HEK293 (cell line): ENCODE results near the gene PTPRK.

Experiments used
- CTCF ChIA-PET: fragments of 350-600 bp; formaldehyde crosslinking; extraction: SDS; loops from one replicate; lab custom pipeline; 2021; ENCODE audit warnings: antibody characterized with exemption; lab: Yijun Ruan, JAX
- POLR2A ChIA-PET: fragments of 300-600 bp; formaldehyde crosslinking; extraction: SDS; loops from one replicate; lab custom pipeline; 2020; ENCODE audit warnings: antibody characterized with exemption, inconsistent platforms; lab: Yijun Ruan, JAX
- H3K27ac ChIP-seq: fragments of 200-500 bp; sonication (Bioruptor generic); 2 replicates; pipeline ENCODE4 v1.5.1; 2014; ENCODE audit warnings: low read depth, low read length, control low read depth, inconsistent platforms; ENCODE audit errors: extremely low read depth
- H3K36me3 ChIP-seq, 2 experiments: fragments of 200-500 bp in 1 of 2; sonication (Bioruptor generic) in 1 of 2; 1 replicate in 1 of 2; 2 replicates in 1 of 2; pipeline ENCODE4 v1.5.1; 2014 to 2017; ENCODE audit warnings: inconsistent platforms in 2 of 2, low read length in 2 of 2; ENCODE audit not compliant: control insufficient read depth in 2 of 2, insufficient read depth in 1 of 2
- H3K4me1 ChIP-seq: fragments of 200-500 bp; sonication (Bioruptor generic); 2 replicates; pipeline ENCODE4 v1.5.1; 2014; ENCODE audit warnings: mild to moderate bottlenecking, low read length, inconsistent platforms; ENCODE audit not compliant: control insufficient read depth, insufficient read depth
- H3K4me3 ChIP-seq: 2 replicates; pipeline ENCODE4 v1.5.1; 2011; ENCODE audit warnings: low read depth, mild to moderate bottlenecking, control low read depth, low read length, moderate library complexity
- H3K9me3 ChIP-seq: fragments of 200-500 bp; sonication (Bioruptor generic); 2 replicates; pipeline ENCODE4 v1.5.1; 2014; ENCODE audit warnings: low read depth, low read length, inconsistent platforms; ENCODE audit not compliant: control insufficient read depth, insufficient read depth
- GLI4 ChIP-seq: fragments of 450-650 bp; formaldehyde crosslinking; IDR thresholded peaks from 2 replicates; pipeline ENCODE4 v1.5.1; 2016; ENCODE audit warnings: missing biosample characterization, missing genetic modification characterization
- GLIS2 ChIP-seq: fragments of 450-650 bp; formaldehyde crosslinking; IDR thresholded peaks from 2 replicates; pipeline ENCODE4 v1.5.1; 2016; ENCODE audit warnings: missing biosample characterization, missing genetic modification characterization
- IKZF3 ChIP-seq: fragments of 450-650 bp; IDR thresholded peaks from 2 replicates; pipeline ENCODE4 v1.5.0; 2018; ENCODE audit warnings: missing biosample characterization, mild to moderate bottlenecking, missing genetic modification characterization, moderate library complexity
- PRDM1 ChIP-seq: fragments of 450-650 bp; formaldehyde crosslinking; IDR thresholded peaks from 2 replicates; pipeline ENCODE4; 2016; ENCODE audit warnings: missing biosample characterization, missing genetic modification characterization
- RBAK ChIP-seq: fragments of 450-650 bp; formaldehyde crosslinking; IDR thresholded peaks from 2 replicates; pipeline ENCODE4 v1.5.1; 2016; ENCODE audit warnings: missing biosample characterization, missing genetic modification characterization
- REPIN1 ChIP-seq: fragments of 450-650 bp; formaldehyde crosslinking; IDR thresholded peaks from 2 replicates; pipeline ENCODE4 v1.5.1; 2017; ENCODE audit warnings: missing biosample characterization, missing genetic modification characterization, low read depth
- REST ChIP-seq: fragments of 450-650 bp; formaldehyde crosslinking; IDR thresholded peaks from 2 replicates; pipeline ENCODE4 v1.5.1; 2016; ENCODE audit warnings: missing biosample characterization, missing genetic modification characterization
- SP2 ChIP-seq: fragments of 450-650 bp; formaldehyde crosslinking; IDR thresholded peaks from 2 replicates; pipeline ENCODE4 v1.5.1; 2016; ENCODE audit warnings: missing biosample characterization, missing genetic modification characterization
- SP7 ChIP-seq: fragments of 450-650 bp; formaldehyde crosslinking; IDR thresholded peaks from 2 replicates; pipeline ENCODE4 v1.5.1; 2016; ENCODE audit warnings: missing biosample characterization, missing genetic modification characterization
- YY2 ChIP-seq: fragments of 450-650 bp; formaldehyde crosslinking; IDR thresholded peaks from 2 replicates; pipeline ENCODE4 v1.5.1; 2016; ENCODE audit warnings: missing biosample characterization, missing genetic modification characterization
- ZNF16 ChIP-seq: fragments of 450-650 bp; formaldehyde crosslinking; IDR thresholded peaks from 2 replicates; pipeline ENCODE4 v1.5.1; 2016; ENCODE audit warnings: low read depth, missing biosample characterization, missing genetic modification characterization
- ZNF2 ChIP-seq: fragments of 450-650 bp; formaldehyde crosslinking; IDR thresholded peaks from 2 replicates; pipeline ENCODE4 v1.5.1; 2016; ENCODE audit warnings: missing biosample characterization, missing genetic modification characterization
- ZNF223 ChIP-seq: fragments of 450-650 bp; formaldehyde crosslinking; IDR thresholded peaks from 2 replicates; pipeline ENCODE4 v1.5.1; 2016; ENCODE audit warnings: missing biosample characterization, missing genetic modification characterization
- ZNF324 ChIP-seq: fragments of 450-650 bp; formaldehyde crosslinking; IDR thresholded peaks from 2 replicates; pipeline ENCODE4 v1.5.1; 2016; ENCODE audit warnings: missing biosample characterization, missing genetic modification characterization
- ZNF350 ChIP-seq: fragments of 450-650 bp; formaldehyde crosslinking; IDR thresholded peaks from 2 replicates; pipeline ENCODE4 v1.5.0; 2017; ENCODE audit warnings: missing biosample characterization, mild to moderate bottlenecking, missing genetic modification characterization
- ZNF416 ChIP-seq: fragments of 450-650 bp; formaldehyde crosslinking; IDR thresholded peaks from 2 replicates; pipeline ENCODE4 v1.5.1; 2016; ENCODE audit warnings: missing biosample characterization, missing genetic modification characterization
- ZNF423 ChIP-seq: fragments of 450-650 bp; formaldehyde crosslinking; IDR thresholded peaks from 2 replicates; pipeline ENCODE4 v1.5.1; 2016; ENCODE audit warnings: missing biosample characterization, missing genetic modification characterization
- ZNF433 ChIP-seq: fragments of 450-650 bp; formaldehyde crosslinking; IDR thresholded peaks from 2 replicates; pipeline ENCODE4 v1.5.1; 2016; ENCODE audit warnings: missing biosample characterization, missing genetic modification characterization, low read depth
- ZNF510 ChIP-seq: fragments of 450-650 bp; formaldehyde crosslinking; IDR thresholded peaks from 2 replicates; pipeline ENCODE4 v1.5.1; 2018; ENCODE audit warnings: mild to moderate bottlenecking, missing genetic modification characterization, missing biosample characterization; ENCODE audit not compliant: insufficient replicate concordance
- ZNF518A ChIP-seq: fragments of 450-650 bp; formaldehyde crosslinking; conservative IDR thresholded peaks from 2 replicates; pipeline ENCODE4 v1.5.1; 2016; ENCODE audit warnings: low read depth, missing biosample characterization, missing genetic modification characterization
- ZNF621 ChIP-seq: fragments of 450-650 bp; formaldehyde crosslinking; IDR thresholded peaks from 2 replicates; pipeline ENCODE4 v1.5.1; 2017; ENCODE audit warnings: missing biosample characterization, missing genetic modification characterization
- ZNF704 ChIP-seq: fragments of 450-650 bp; formaldehyde crosslinking; IDR thresholded peaks from 2 replicates; pipeline ENCODE4 v1.5.1; 2016; ENCODE audit warnings: missing biosample characterization, missing genetic modification characterization
- ZNF707 ChIP-seq: fragments of 450-650 bp; formaldehyde crosslinking; IDR thresholded peaks from 2 replicates; pipeline ENCODE4 v1.5.1; 2016; ENCODE audit warnings: missing biosample characterization, missing genetic modification characterization
- ZNF747 ChIP-seq: fragments of 450-650 bp; formaldehyde crosslinking; IDR thresholded peaks from 2 replicates; pipeline ENCODE4 v1.5.1; 2016; ENCODE audit warnings: missing biosample characterization, missing genetic modification characterization
- ZSCAN18 ChIP-seq: fragments of 450-650 bp; formaldehyde crosslinking; IDR thresholded peaks from 2 replicates; pipeline ENCODE4 v1.5.1; 2016; ENCODE audit warnings: missing biosample characterization, missing genetic modification characterization

Gene PTPRK

GRCh38 chr6:128024969-128025368, 495.4 kb downstream of the PTPRK start (continued):
- no peak for TF ChIP-seq GLIS2 (tag by site-specific recombination)
- TF ChIP-seq ZNF433 (tag by site-specific recombination) = no peak
- no peak for TF ChIP-seq PRDM1 (tag by site-specific recombination)
- TF ChIP-seq ZNF621 (tag by site-specific recombination) = no peak
- TF ChIP-seq REPIN1 = no peak
- TF ChIP-seq ZNF423 (tag by site-specific recombination) = no peak
- TF ChIP-seq ZNF16 = no peak
- TF ChIP-seq, all 188 proteins: peak for 0

- no peak overlapping the region for H3K4me3 ChIP-seq
- ChIA-PET POLR2A (no interaction called here), CTCF (no interaction called here)
- TF ChIP-seq ZNF747 (no peak), ZNF518A (tag by site-specific recombination) (no peak), ZNF223 (tag by site-specific recombination) (no peak), ZNF510 (tag by site-specific recombination) (no peak), ZNF2 (tag by site-specific recombination) (no peak), REST (tag by site-specific recombination) (no peak), ZNF324 (tag by site-specific recombination) (no peak), ZSCAN18 (no peak), GLI4 (tag by site-specific recombination) (no peak), RBAK (no peak), ZNF416 (tag by site-specific recombination) (no peak), ZNF350 (no peak), IKZF3 (tag by site-specific recombination) (no peak), YY2 (tag by site-specific recombination) (no peak), ZNF707 (no peak), ZNF621 (tag by site-specific recombination) (no peak), SP7 (tag by site-specific recombination) (no peak), SP2 (tag by site-specific recombination) (no peak), ZNF704 (tag by site-specific recombination) (no peak)
- no peak overlapping the region for H3K27ac ChIP-seq
- H3K4me1 ChIP-seq = no peaks in the 10 kb centered on the region
- no peaks in the 10 kb centered on the region for H3K36me3 ChIP-seq
- H3K9me3 ChIP-seq = no peaks in the 10 kb centered on the region
Observed at GRCh38 chr6:128024046-128024445, 496.4 kb downstream of the PTPRK start.
